Hepatocyte (in vitro differentiated cells): ENCODE measurements around the gene STX8. TPM values are rescaled to one million over a fixed set of nuclear protein-coding genes. Genes with fewer than 3 reads are reported as not detected.

Experiments
- DNase-seq: peaks from one replicate; pipeline ENCODE4 v3.0.0-alpha.2; 2016; ENCODE audit warnings: low spot score
- H2AFZ ChIP-seq: fragments of 200-600 bp; sonication (generic); 2 replicates; pipeline ENCODE4 v1.6.0; 2016; ENCODE audit warnings: antibody characterized with exemption, mild to moderate bottlenecking
- H3K27ac ChIP-seq: fragments of 200-600 bp; sonication (generic); 2 replicates; pipeline ENCODE4 v1.5.1; 2016; ENCODE audit warnings: mild to moderate bottlenecking
- H3K27me3 ChIP-seq: fragments of 200-600 bp; sonication (generic); 2 replicates; pipeline ENCODE4 v1.6.1; 2016
- H3K36me3 ChIP-seq: fragments of 200-600 bp; sonication (generic); replicated peaks from 2 replicates; pipeline ENCODE4 v1.5.1; 2016; ENCODE audit warnings: low read depth; ENCODE audit not compliant: insufficient read depth
- H3K4me1 ChIP-seq: fragments of 200-600 bp; sonication (generic); 2 replicates; pipeline ENCODE4 v1.5.1; 2016; ENCODE audit warnings: mild to moderate bottlenecking, moderate library complexity; ENCODE audit not compliant: insufficient read depth
- H3K4me2 ChIP-seq: fragments of 200-600 bp; sonication (generic); 2 replicates; pipeline ENCODE4 v1.6.0; 2016
- H3K4me3 ChIP-seq: fragments of 200-600 bp; sonication (generic); 2 replicates; pipeline ENCODE4 v1.5.1; 2016; ENCODE audit warnings: mild to moderate bottlenecking
- H3K79me2 ChIP-seq: fragments of 200-600 bp; sonication (generic); 2 replicates; pipeline ENCODE4 v1.6.0; 2017; ENCODE audit warnings: mild to moderate bottlenecking
- H3K9me2 ChIP-seq: fragments of 200-600 bp; sonication (generic); replicated peaks from 2 replicates; pipeline ENCODE4 v1.6.0; 2017; ENCODE audit warnings: mild to moderate bottlenecking; ENCODE audit not compliant: insufficient read depth
- H3K9me3 ChIP-seq: fragments of 200-600 bp; sonication (generic); 2 replicates; pipeline ENCODE4 v1.5.1; 2016; ENCODE audit warnings: low read depth, mild to moderate bottlenecking
- H4K20me1 ChIP-seq: fragments of 200-600 bp; sonication (generic); 2 replicates; pipeline ENCODE4 v1.6.0; 2016; ENCODE audit warnings: mild to moderate bottlenecking; ENCODE audit not compliant: insufficient read depth, poor library complexity, severe bottlenecking
- CTCF ChIP-seq: fragments of 200-600 bp; sonication (generic); IDR thresholded peaks from 2 replicates; pipeline ENCODE4 v1.5.1; 2016; ENCODE audit warnings: antibody characterized with exemption, mild to moderate bottlenecking; ENCODE audit not compliant: poor library complexity
- EZH2 ChIP-seq: fragments of 200-600 bp; sonication (generic); IDR thresholded peaks from 2 replicates; pipeline ENCODE4 v1.6.1; 2016; ENCODE audit warnings: antibody characterized with exemption, mild to moderate bottlenecking, borderline replicate concordance
- EZH2phosphoT487 ChIP-seq: fragments of 200-600 bp; sonication (generic); IDR thresholded peaks from one replicate; pipeline ENCODE4 v1.6.1; 2018; ENCODE audit warnings: antibody characterized with exemption, mild to moderate bottlenecking, low read depth, moderate library complexity; ENCODE audit not compliant: unreplicated experiment, severe bottlenecking
- WGBS: methylation state at CpG from one replicate; pipeline ENCODE4 v1.1.6; 2016; ENCODE audit warnings: low lambda C conversion rate; ENCODE audit errors: missing lambda C conversion rate; 5-methylcytosine and 5-hydroxymethylcytosine counted together
- polyA plus RNA-seq: library from polyadenylated mRNA; unstranded; fragments of >200 nt; fragmentation: Nextera tagmentation; extraction: Ambion mirVana; gene quantifications from 2 replicates; pipeline ENCODE4 v1.2.1, GENCODE V29; 2016
- total RNA-seq: library from RNA; depleted of rRNA; stranded (reverse); fragments of >200 nt; gene quantifications from 2 replicates; pipeline ENCODE4 v1.2.3, GENCODE V29; 2014

STX8 gene
- total and polyA plus RNA-seq, 2 experiments from 2014 or later: 40.6 to 64.7 TPM

GRCh38 chr17:9219631-9220397, 355.8 kb downstream of the STX8 start:
- Histone ChIP-seq H3K9me3 (peaks cover 12% of the 10 kb centered on the region), H3K79me2 (no peaks in the 10 kb centered on the region), H3K4me3 (no peak overlapping the region), H2AFZ (no peak overlapping the region), H3K4me1 (peaks cover 13% of the 10 kb centered on the region), H3K36me3 (no peaks in the 10 kb centered on the region), H3K9me2 (no peaks in the 10 kb centered on the region), H3K4me2 (no peak overlapping the region), H4K20me1 (no peaks in the 10 kb centered on the region), H3K27ac (no peak overlapping the region), H3K27me3 (no peaks in the 10 kb centered on the region)
- TF ChIP-seq EZH2phosphoT487 (no peak), CTCF (no peak), EZH2 (no peak)
- no peak for DNase-seq
- WGBS: 91% methylated on average over 13 of the region's 13 CpGs

- Histone ChIP-seq H2AFZ (no peak overlapping the region), H3K9me3 (peaks cover 12% of the 10 kb centered on the region), H3K9me2 (no peaks in the 10 kb centered on the region), H4K20me1 (no peaks in the 10 kb centered on the region), H3K27me3 (no peaks in the 10 kb centered on the region), H3K27ac (no peak overlapping the region), H3K4me2 (no peak overlapping the region), H3K36me3 (no peaks in the 10 kb centered on the region), H3K4me3 (no peak overlapping the region), H3K79me2 (no peaks in the 10 kb centered on the region), H3K4me1 (peaks cover 13% of the 10 kb centered on the region)
- DNase-seq: no peak
- TF ChIP-seq CTCF: no peak
- TF ChIP-seq EZH2phosphoT487: no peak
- TF ChIP-seq EZH2: no peak
- WGBS: 94% methylated on average over 15 of the region's 15 CpGs
Measured at GRCh38 chr17:9218911-9219310, 356.7 kb downstream of the STX8 start.

GRCh38 chr17:9218064-9218635, 357.5 kb downstream of the STX8 start:
- 80% methylated on average over 8 of the region's 8 CpGs for WGBS
- no peak overlapping the region for H2AFZ ChIP-seq
- H3K9me2 ChIP-seq: no peaks in the 10 kb centered on the region
- H3K79me2 ChIP-seq: no peaks in the 10 kb centered on the region
- no peaks in the 10 kb centered on the region for H3K27me3 ChIP-seq
- no peaks in the 10 kb centered on the region for H4K20me1 ChIP-seq
- DNase-seq: no peak
- peak overlapping the region; percentile 83 for H3K27ac ChIP-seq
- peaks cover 12% of the 10 kb centered on the region for H3K9me3 ChIP-seq
- H3K4me1 ChIP-seq: peaks cover 13% of the 10 kb centered on the region
- no peaks in the 10 kb centered on the region for H3K36me3 ChIP-seq
- no peak overlapping the region for H3K4me3 ChIP-seq
- H3K4me2 ChIP-seq: no peak overlapping the region
- TF ChIP-seq EZH2 (no peak), CTCF (no peak), EZH2phosphoT487 (no peak)
